PC-9 (cell line): ENCODE data around the gene FAM9A. TPM values are rescaled to one million over a fixed set of nuclear protein-coding genes. Genes with fewer than 3 reads are reported as not detected.
A peak's percentile ranks its signal among the peaks of the same experiment; 100 is the strongest.
"Not testable (repeated sequence)": the region's sequence is repeated elsewhere in the genome, so short reads cannot be mapped to it uniquely, and the experiment has no call there.

ENCODE experiments used
- BruUV-seq: library from RNA; stranded (reverse); fragments of 400-500 nt; replicated peaks from 2 replicates; lab custom pipeline; 2021; lab: Mats Ljungman, UMichigan
- CTCF ChIA-PET: fragments of 300-600 bp; sonication (Branson Sonifier 250); formaldehyde crosslinking; loops from one replicate; lab custom pipeline; 2022; ENCODE audit warnings: antibody characterized with exemption; lab: Charles Lee
- POLR2A ChIA-PET: fragments of 300-600 bp; sonication (Branson Sonifier 250); formaldehyde crosslinking; loops from one replicate; lab custom pipeline; 2022; ENCODE audit warnings: antibody characterized with exemption; ENCODE audit not compliant: unreplicated experiment; lab: Charles Lee
- DNase-seq, 2 experiments: peaks; one replicate each; pipeline versions ENCODE4 v3.0.0 to v3.0.0-alpha.2; 2015 to 2022; ENCODE audit warnings: mixed read lengths in 1 of 2
- H2AFZ ChIP-seq: fragments of 200-600 bp; sonication (generic); 2 replicates; pipeline ENCODE4 v1.8.1; 2017; ENCODE audit warnings: antibody characterized with exemption
- H3F3A ChIP-seq: fragments of 200-600 bp; sonication (generic); 2 replicates; pipeline ENCODE4 v1.8.1; 2017; ENCODE audit warnings: antibody characterized with exemption, mild to moderate bottlenecking, low read depth; ENCODE audit not compliant: insufficient read depth
- H3K27ac ChIP-seq: fragments of 200-600 bp; sonication (generic); 2 replicates; pipeline ENCODE4 v1.6.1; 2016; ENCODE audit warnings: mixed run types
- H3K27me3 ChIP-seq: fragments of 200-600 bp; sonication (generic); 2 replicates; pipeline ENCODE4 v1.6.1; 2016; ENCODE audit warnings: low read depth, mixed run types; ENCODE audit not compliant: insufficient read depth
- H3K36me3 ChIP-seq: fragments of 200-600 bp; sonication (generic); 2 replicates; pipeline ENCODE4 v1.6.1; 2016; ENCODE audit warnings: low read depth, mixed run types
- H3K4me1 ChIP-seq: fragments of 200-600 bp; sonication (generic); replicated peaks from 2 replicates; pipeline ENCODE4 v1.6.1; 2016; ENCODE audit warnings: mixed run types; ENCODE audit not compliant: insufficient read depth
- H3K4me2 ChIP-seq: fragments of 200-600 bp; sonication (generic); 2 replicates; pipeline ENCODE4 v1.6.1; 2017; ENCODE audit warnings: mixed run types
- H3K4me3 ChIP-seq: fragments of 200-600 bp; sonication (generic); 2 replicates; pipeline ENCODE4 v1.6.1; 2016; ENCODE audit warnings: mixed run types
- H3K79me2 ChIP-seq: fragments of 200-600 bp; sonication (generic); 2 replicates; pipeline ENCODE4 v1.6.1; 2017; ENCODE audit warnings: low read depth, mixed run types
- H3K9me2 ChIP-seq: fragments of 200-600 bp; sonication (generic); 2 replicates; pipeline ENCODE4 v1.8.1; 2017; ENCODE audit warnings: mild to moderate bottlenecking; ENCODE audit not compliant: insufficient read depth
- H3K9me3 ChIP-seq: fragments of 200-600 bp; sonication (generic); 2 replicates; pipeline ENCODE4 v1.8.1; 2016; ENCODE audit warnings: low read depth; ENCODE audit not compliant: insufficient read depth
- H4K20me1 ChIP-seq: fragments of 200-600 bp; sonication (generic); 2 replicates; pipeline ENCODE4 v1.8.1; 2017; ENCODE audit not compliant: insufficient read depth
- EZH2 ChIP-seq: fragments of 200-600 bp; sonication (generic); IDR thresholded peaks from 2 replicates; pipeline ENCODE4 v1.8.0; 2017; ENCODE audit warnings: antibody characterized with exemption, low read depth
- intact Hi-C: fragments of 100-400 bp; cut with micrococcal nuclease; formaldehyde crosslinking; loops from one replicate; pipeline ENCODE4 v1.10.0; 2022; ENCODE audit not compliant: unreplicated experiment
- total RNA-seq: library from RNA; stranded (reverse); gene quantifications from 2 replicates; pipeline ENCODE4 v1.2.3, GENCODE V29; 2021
- TF ChIP-seq, protein P1 (sequence below): fragments of 200-600 bp; sonication (generic); conservative IDR thresholded peaks from 2 replicates; pipeline ENCODE4 v1.6.1; 2017; ENCODE audit warnings: mixed run types, antibody characterized with exemption, mild to moderate bottlenecking, moderate library complexity

FAM9A gene
- total RNA-seq, 1 experiment from 2014 or later: not detected

DNA sequence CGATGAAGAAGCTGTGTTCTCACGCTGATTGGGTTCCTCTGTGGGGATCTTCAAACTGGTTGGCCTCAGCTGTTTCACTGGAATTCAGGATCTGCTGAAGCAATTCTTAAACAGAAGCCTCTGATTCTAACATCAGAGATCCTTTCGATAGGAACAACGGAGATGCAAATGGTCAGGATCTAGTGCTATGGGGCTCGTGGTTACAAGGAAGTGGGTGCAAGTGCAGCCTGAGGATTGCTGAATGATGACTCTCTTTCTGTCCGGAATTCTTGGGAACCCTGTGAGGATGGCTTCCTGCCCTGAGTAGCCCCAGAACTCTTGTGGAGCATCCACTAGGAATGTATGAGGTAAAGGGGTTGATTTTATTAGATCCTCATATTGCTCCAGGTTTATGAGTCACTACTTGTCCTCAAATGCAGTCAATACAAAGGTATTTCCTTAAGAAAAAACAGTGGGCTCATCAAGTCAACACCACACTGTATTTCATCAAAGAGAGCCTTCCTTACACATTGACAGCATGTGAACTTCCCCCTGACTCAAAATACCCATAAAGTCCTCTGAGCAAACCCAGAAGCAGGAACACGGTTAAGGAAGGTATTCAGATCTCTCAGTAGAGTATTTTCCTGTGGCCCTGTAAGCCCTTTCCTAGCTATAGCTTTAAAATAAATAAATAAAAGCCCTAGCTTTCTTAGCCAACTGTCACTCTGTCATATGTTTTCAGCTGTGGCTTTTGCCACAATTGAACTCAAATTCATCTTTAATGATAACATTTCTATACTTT is 43.4 kb downstream of the FAM9A start:
- H3K9me2 ChIP-seq, H2AFZ ChIP-seq, BruUV-seq, H3K4me3 ChIP-seq, H3K9me3 ChIP-seq, intact Hi-C loops, POLR2A ChIA-PET, H4K20me1 ChIP-seq, H3K79me2 ChIP-seq, CTCF ChIA-PET, H3K36me3 ChIP-seq, H3K27me3 ChIP-seq: not testable (repeated sequence)
- peak overlapping the region; percentile 51 for H3K4me2 ChIP-seq
- H3K27ac ChIP-seq: peak overlapping the region; percentile 91
- peak in 1 of 2 experiments; percentile 80 for DNase-seq
- H3F3A ChIP-seq: peaks cover 15% of the 10 kb centered on the region; the same call in 1 of the 2 replicates
- peaks cover 25% of the 10 kb centered on the region for H3K4me1 ChIP-seq

GRCh38 chrX:8755813-8756212 is 45.4 kb downstream of the FAM9A start:
- H3K4me1 ChIP-seq: peaks cover 25% of the 10 kb centered on the region
- H3K27ac ChIP-seq: no peak overlapping the region
- BruUV-seq: no TSS peak
- CTCF ChIA-PET: no interaction called here
- H3K9me3 ChIP-seq: no peaks in the 10 kb centered on the region
- H2AFZ ChIP-seq: no peak overlapping the region
- no peak overlapping the region for H3K4me3 ChIP-seq
- H4K20me1 ChIP-seq: no peaks in the 10 kb centered on the region
- no peak for DNase-seq
- intact Hi-C loops: no loop called here
- H3K27me3 ChIP-seq: no peaks in the 10 kb centered on the region
- peaks cover 15% of the 10 kb centered on the region; the same call in 1 of the 2 replicates for H3F3A ChIP-seq
- no peak for TF ChIP-seq EZH2
- no peaks in the 10 kb centered on the region for H3K36me3 ChIP-seq
- H3K4me2 ChIP-seq: no peak overlapping the region
- POLR2A ChIA-PET: no interaction called here
- H3K9me2 ChIP-seq: no peaks in the 10 kb centered on the region
- no peaks in the 10 kb centered on the region for H3K79me2 ChIP-seq

DNA sequence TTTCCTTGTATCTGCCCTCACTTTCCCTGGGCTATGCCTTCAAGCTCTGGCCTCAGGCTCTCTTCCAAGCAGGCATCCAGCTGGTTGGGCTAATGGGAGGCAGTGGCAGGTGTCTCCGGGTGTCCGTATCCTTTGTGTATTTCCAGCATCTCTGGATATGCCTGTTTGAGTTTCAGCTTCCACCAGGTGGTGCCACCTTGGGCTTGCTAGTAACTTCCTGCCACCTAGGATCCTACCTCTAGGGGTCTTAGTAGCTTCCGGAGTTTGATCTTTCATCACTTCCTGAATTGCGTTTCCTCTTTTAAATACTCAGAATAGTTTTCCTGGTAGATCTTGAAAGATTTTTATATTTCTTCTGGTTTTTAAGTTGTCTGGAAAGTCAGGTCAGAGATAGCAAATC is 46.1 kb downstream of the FAM9A start:
- Histone ChIP-seq H3K79me2 (no peaks in the 10 kb centered on the region), H2AFZ (no peak overlapping the region), H3K27me3 (no peaks in the 10 kb centered on the region), H4K20me1 (no peaks in the 10 kb centered on the region), H3K9me3 (no peaks in the 10 kb centered on the region), H3K4me3 (no peak overlapping the region), H3K4me2 (no peak overlapping the region), H3F3A (peaks cover 15% of the 10 kb centered on the region; the same call in 1 of the 2 replicates), H3K4me1 (peaks cover 25% of the 10 kb centered on the region), H3K27ac (no peak overlapping the region), H3K9me2 (no peaks in the 10 kb centered on the region), H3K36me3 (no peaks in the 10 kb centered on the region)
- ChIA-PET POLR2A (no interaction called here), CTCF (no interaction called here)
- intact Hi-C loops: no loop called here
- no TSS peak for BruUV-seq
- no peak for DNase-seq
- TF ChIP-seq, protein P1, sequence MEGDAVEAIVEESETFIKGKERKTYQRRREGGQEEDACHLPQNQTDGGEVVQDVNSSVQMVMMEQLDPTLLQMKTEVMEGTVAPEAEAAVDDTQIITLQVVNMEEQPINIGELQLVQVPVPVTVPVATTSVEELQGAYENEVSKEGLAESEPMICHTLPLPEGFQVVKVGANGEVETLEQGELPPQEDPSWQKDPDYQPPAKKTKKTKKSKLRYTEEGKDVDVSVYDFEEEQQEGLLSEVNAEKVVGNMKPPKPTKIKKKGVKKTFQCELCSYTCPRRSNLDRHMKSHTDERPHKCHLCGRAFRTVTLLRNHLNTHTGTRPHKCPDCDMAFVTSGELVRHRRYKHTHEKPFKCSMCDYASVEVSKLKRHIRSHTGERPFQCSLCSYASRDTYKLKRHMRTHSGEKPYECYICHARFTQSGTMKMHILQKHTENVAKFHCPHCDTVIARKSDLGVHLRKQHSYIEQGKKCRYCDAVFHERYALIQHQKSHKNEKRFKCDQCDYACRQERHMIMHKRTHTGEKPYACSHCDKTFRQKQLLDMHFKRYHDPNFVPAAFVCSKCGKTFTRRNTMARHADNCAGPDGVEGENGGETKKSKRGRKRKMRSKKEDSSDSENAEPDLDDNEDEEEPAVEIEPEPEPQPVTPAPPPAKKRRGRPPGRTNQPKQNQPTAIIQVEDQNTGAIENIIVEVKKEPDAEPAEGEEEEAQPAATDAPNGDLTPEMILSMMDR: no peak
- TF ChIP-seq EZH2: no peak

DNA sequence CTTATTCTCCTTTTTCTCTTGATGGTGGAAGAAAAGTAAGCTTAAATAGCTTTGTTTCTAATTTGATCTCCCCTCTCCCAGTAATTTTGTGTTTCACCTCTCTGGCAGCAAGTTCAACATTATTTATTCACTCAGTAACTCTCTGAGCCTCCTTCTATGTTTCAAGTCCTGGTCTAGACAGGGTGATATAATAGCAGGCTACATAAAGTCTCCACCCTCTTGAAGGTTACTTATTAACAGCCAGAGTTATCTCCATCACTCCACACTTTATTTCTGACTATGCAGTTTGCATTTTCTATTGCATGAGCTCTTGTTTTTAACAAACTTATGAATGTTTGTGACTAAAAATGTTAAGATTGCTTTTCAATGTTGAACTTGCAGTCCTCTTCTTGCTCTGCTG is 51.5 kb downstream of the FAM9A start:
- BruUV-seq: no TSS peak
- no peak overlapping the region for H2AFZ ChIP-seq
- no peak overlapping the region for H3K27ac ChIP-seq
- POLR2A ChIA-PET: interaction anchor here (0.5 kb wide), 1 partner anchor 126 kb away, joined by 22 read pairs; no protein-coding TSS in a partner anchor
- H3K9me3 ChIP-seq: no peaks in the 10 kb centered on the region
- no peak overlapping the region for H3K4me3 ChIP-seq
- no peak for DNase-seq
- H3F3A ChIP-seq: no peaks in the 10 kb centered on the region
- H3K9me2 ChIP-seq: no peaks in the 10 kb centered on the region
- H3K79me2 ChIP-seq: no peaks in the 10 kb centered on the region
- intact Hi-C loops: loop anchor here (10.0 kb wide), 3 partner anchors 125 to 1365 kb away; no protein-coding TSS in a partner anchor
- CTCF ChIA-PET: no interaction called here
- H3K4me1 ChIP-seq: no peaks in the 10 kb centered on the region
- no peaks in the 10 kb centered on the region for H4K20me1 ChIP-seq
- no peaks in the 10 kb centered on the region for H3K36me3 ChIP-seq
- H3K4me2 ChIP-seq: no peak overlapping the region
- TF ChIP-seq, protein P1: no peak
- no peak for TF ChIP-seq EZH2
- no peaks in the 10 kb centered on the region for H3K27me3 ChIP-seq
